Astrocyte (in vitro differentiated cells and primary cell): ENCODE data around the gene AKT3. TPM values are rescaled to one million over a fixed set of nuclear protein-coding genes. Genes with fewer than 3 reads are reported as not detected.

Experiments used
- DNase-seq: peaks from one replicate; pipeline ENCODE4 v3.0.0-alpha.2; 2010; ENCODE audit warnings: low read depth
- FAIRE-seq: peaks from 2 replicates; lab custom pipeline; 2011; peaks lifted over from hg19 to GRCh38; lab: Jason Lieb, UNC
- H2AFZ ChIP-seq: 2 replicates; pipeline ENCODE4 v1.6.0; 2012; ENCODE audit warnings: low read depth, low read length, inconsistent platforms
- H3K27ac ChIP-seq: 2 replicates; pipeline ENCODE4 v1.5.1; 2011; ENCODE audit warnings: low read depth, low read length, inconsistent platforms
- H3K27me3 ChIP-seq: 2 replicates; pipeline ENCODE4 v1.6.0; 2011; ENCODE audit warnings: low read length, inconsistent platforms; ENCODE audit not compliant: insufficient read depth
- H3K36me3 ChIP-seq: 2 replicates; pipeline ENCODE4 v1.5.1; 2011; ENCODE audit warnings: low read length, inconsistent platforms; ENCODE audit not compliant: insufficient read depth
- H3K4me1 ChIP-seq: 2 replicates; pipeline ENCODE4 v1.5.1; 2011; ENCODE audit warnings: low read length, inconsistent platforms; ENCODE audit not compliant: insufficient read depth
- H3K4me2 ChIP-seq: 2 replicates; pipeline ENCODE4 v1.6.0; 2012; ENCODE audit warnings: low read length, inconsistent platforms
- H3K4me3 ChIP-seq: 2 replicates; pipeline ENCODE4 v1.5.1; 2011; ENCODE audit warnings: low read depth, mild to moderate bottlenecking, low read length, inconsistent platforms; ENCODE audit not compliant: insufficient read depth
- H3K79me2 ChIP-seq: 2 replicates; pipeline ENCODE4 v1.6.0; 2012; ENCODE audit warnings: mild to moderate bottlenecking, low read length, inconsistent platforms; ENCODE audit not compliant: insufficient read depth
- H3K9ac ChIP-seq: 2 replicates; pipeline ENCODE4 v1.6.0; 2012; ENCODE audit warnings: mild to moderate bottlenecking, low read length, inconsistent platforms
- H3K9me3 ChIP-seq: 2 replicates; pipeline ENCODE4 v1.5.1; 2012; ENCODE audit warnings: low read depth, mild to moderate bottlenecking, low read length, inconsistent platforms; ENCODE audit not compliant: insufficient read depth
- H4K20me1 ChIP-seq: 2 replicates; pipeline ENCODE4 v1.6.0; 2012; ENCODE audit warnings: low read length, inconsistent platforms; ENCODE audit not compliant: insufficient read depth
- H3K27ac Mint-ChIP-seq: one replicate; pipeline ENCODE4 v1.8.0; 2021; ENCODE audit warnings: mild to moderate bottlenecking, mixed read lengths; ENCODE audit not compliant: unreplicated experiment
- H3K27me3 Mint-ChIP-seq: one replicate; pipeline ENCODE4 v1.8.0; 2021; ENCODE audit warnings: low read depth, mixed read lengths; ENCODE audit not compliant: unreplicated experiment
- H3K36me3 Mint-ChIP-seq: one replicate; pipeline ENCODE4 v1.8.0; 2021; ENCODE audit warnings: low read depth, mixed read lengths; ENCODE audit not compliant: unreplicated experiment
- H3K4me1 Mint-ChIP-seq: one replicate; pipeline ENCODE4 v1.8.0; 2021; ENCODE audit warnings: low read depth, mixed read lengths; ENCODE audit not compliant: unreplicated experiment
- H3K4me3 Mint-ChIP-seq: one replicate; pipeline ENCODE4 v1.8.0; 2021; ENCODE audit warnings: mild to moderate bottlenecking, moderate library complexity, mixed read lengths; ENCODE audit not compliant: unreplicated experiment
- H3K9me3 Mint-ChIP-seq: one replicate; pipeline ENCODE4 v1.8.0; 2021; ENCODE audit warnings: mild to moderate bottlenecking, mixed read lengths; ENCODE audit not compliant: unreplicated experiment
- EZH2 ChIP-seq: IDR thresholded peaks from 2 replicates; pipeline ENCODE4 v1.6.1; 2012; ENCODE audit warnings: mild to moderate bottlenecking, low read length, inconsistent platforms; ENCODE audit not compliant: insufficient read depth
- total RNA-seq: library from RNA; stranded (reverse); gene quantifications from 2 replicates; pipeline ENCODE4 v1.2.1, GENCODE V29; 2021
- TF ChIP-seq, protein P1 (sequence below): IDR thresholded peaks from 2 replicates; pipeline ENCODE4 v1.5.1; 2011; ENCODE audit warnings: low read depth, mild to moderate bottlenecking, inconsistent platforms, low read length, moderate library complexity; ENCODE audit not compliant: insufficient read depth

Gene AKT3
- total RNA-seq, 1 donor from 2014 or later, result 64.5 TPM

DNA sequence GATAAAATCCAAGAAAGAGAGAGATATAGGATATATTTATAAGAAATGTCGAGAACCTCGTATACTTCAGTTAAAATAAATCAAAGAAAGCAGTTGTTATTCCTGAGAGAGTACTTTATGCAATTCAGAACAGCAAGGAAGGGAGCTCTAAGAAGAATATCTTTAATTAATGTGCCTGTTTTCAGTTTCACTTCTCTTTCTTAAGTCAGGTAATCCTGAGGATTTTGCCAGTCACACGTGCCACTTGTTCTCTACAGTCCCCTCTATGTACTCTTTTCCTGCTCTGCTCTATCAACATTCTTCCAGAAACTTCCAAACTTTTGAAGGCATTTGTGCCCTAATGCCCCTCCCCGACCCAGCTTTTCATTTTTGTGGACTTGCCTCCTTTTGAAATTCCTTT lies 211.9 kb downstream of the AKT3 start:
- Histone ChIP-seq H3K27me3 (no peaks in the 10 kb centered on the region), H3K27ac (no peak overlapping the region), H3K4me3 (no peak overlapping the region), H3K4me2 (no peak overlapping the region), H3K36me3 (no peaks in the 10 kb centered on the region), H4K20me1 (no peaks in the 10 kb centered on the region), H3K79me2 (no peaks in the 10 kb centered on the region), H3K4me1 (no peaks in the 10 kb centered on the region), H3K9ac (no peak overlapping the region), H3K9me3 (no peaks in the 10 kb centered on the region), H2AFZ (no peak overlapping the region)
- Mint-ChIP-seq H3K9me3 (no peaks in the 10 kb centered on the region), H3K4me1 (peaks cover 5% of the 10 kb centered on the region), H3K36me3 (peaks cover 16% of the 10 kb centered on the region), H3K27me3 (no peaks in the 10 kb centered on the region), H3K4me3 (no peak overlapping the region), H3K27ac (no peak overlapping the region)
- TF ChIP-seq EZH2, result no peak
- TF ChIP-seq, protein P1, sequence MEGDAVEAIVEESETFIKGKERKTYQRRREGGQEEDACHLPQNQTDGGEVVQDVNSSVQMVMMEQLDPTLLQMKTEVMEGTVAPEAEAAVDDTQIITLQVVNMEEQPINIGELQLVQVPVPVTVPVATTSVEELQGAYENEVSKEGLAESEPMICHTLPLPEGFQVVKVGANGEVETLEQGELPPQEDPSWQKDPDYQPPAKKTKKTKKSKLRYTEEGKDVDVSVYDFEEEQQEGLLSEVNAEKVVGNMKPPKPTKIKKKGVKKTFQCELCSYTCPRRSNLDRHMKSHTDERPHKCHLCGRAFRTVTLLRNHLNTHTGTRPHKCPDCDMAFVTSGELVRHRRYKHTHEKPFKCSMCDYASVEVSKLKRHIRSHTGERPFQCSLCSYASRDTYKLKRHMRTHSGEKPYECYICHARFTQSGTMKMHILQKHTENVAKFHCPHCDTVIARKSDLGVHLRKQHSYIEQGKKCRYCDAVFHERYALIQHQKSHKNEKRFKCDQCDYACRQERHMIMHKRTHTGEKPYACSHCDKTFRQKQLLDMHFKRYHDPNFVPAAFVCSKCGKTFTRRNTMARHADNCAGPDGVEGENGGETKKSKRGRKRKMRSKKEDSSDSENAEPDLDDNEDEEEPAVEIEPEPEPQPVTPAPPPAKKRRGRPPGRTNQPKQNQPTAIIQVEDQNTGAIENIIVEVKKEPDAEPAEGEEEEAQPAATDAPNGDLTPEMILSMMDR, result no peak
- FAIRE-seq, result no peak
- no peak for DNase-seq

DNA sequence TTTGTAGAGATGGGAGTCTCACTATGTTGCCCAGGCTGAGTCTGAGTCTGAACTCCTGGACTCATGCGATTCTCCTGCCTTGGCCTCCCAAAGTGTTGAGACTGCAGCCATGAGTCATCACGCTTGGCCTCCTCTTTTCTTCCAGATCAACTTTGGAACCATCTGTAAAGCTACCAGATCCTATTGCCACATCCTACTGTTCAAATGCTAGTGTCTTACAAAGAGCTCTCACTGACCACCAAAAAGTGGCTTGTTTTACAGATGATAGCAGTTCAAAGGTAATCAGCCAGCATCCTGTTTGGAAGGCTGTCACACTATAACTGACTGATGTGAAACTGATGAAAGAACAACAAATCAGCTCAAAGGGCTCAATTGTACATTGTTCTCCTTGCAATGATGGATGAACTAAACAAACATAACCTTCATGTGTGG lies 221.6 kb downstream of the AKT3 start:
- no peaks in the 10 kb centered on the region for H3K27me3 Mint-ChIP-seq
- DNase-seq, result no peak
- H3K27me3 ChIP-seq, result no peaks in the 10 kb centered on the region
- no peaks in the 10 kb centered on the region for H3K9me3 ChIP-seq
- FAIRE-seq, result no peak
- no peaks in the 10 kb centered on the region for H3K4me1 ChIP-seq
- H3K27ac ChIP-seq, result no peak overlapping the region
- no peak overlapping the region for H3K4me3 Mint-ChIP-seq
- no peak for TF ChIP-seq EZH2
- TF ChIP-seq, protein P1, result no peak
- H3K4me1 Mint-ChIP-seq, result no peaks in the 10 kb centered on the region
- no peak overlapping the region for H2AFZ ChIP-seq
- H3K4me3 ChIP-seq, result no peak overlapping the region
- H3K79me2 ChIP-seq, result no peaks in the 10 kb centered on the region
- peaks cover 5% of the 10 kb centered on the region for H3K9me3 Mint-ChIP-seq
- H3K36me3 Mint-ChIP-seq, result peaks cover 38% of the 10 kb centered on the region
- no peak overlapping the region for H3K9ac ChIP-seq
- H3K36me3 ChIP-seq, result no peaks in the 10 kb centered on the region
- no peak overlapping the region for H3K4me2 ChIP-seq
- no peaks in the 10 kb centered on the region for H4K20me1 ChIP-seq
- H3K27ac Mint-ChIP-seq, result no peak overlapping the region

DNA sequence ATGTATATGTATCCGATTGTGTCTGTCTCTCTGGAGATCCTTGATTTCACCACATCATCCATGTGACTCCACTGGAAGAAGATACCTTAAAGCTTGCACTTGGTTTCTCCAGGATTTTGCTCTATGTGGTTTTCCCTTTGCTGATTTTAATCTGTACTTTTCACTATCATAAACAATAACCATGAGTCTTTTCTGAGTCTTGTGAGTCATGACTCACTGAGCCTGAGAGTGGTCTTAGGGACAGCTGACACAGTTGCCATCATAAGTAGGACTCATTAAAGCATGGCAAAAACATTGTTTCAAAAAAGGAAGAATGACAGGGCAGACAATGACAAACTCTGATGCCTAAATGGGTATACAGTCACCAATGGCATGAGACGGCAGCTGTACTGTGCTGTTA lies 226.2 kb downstream of the AKT3 start:
- no peaks in the 10 kb centered on the region for H3K27me3 Mint-ChIP-seq
- peak; percentile 40 for DNase-seq
- no peak overlapping the region for H3K4me3 ChIP-seq
- no peak overlapping the region for H3K27ac Mint-ChIP-seq
- FAIRE-seq, result no peak
- H3K9ac ChIP-seq, result no peak overlapping the region
- H3K9me3 Mint-ChIP-seq, result peaks cover 12% of the 10 kb centered on the region
- no peaks in the 10 kb centered on the region for H3K4me1 ChIP-seq
- H3K27ac ChIP-seq, result no peak overlapping the region
- H3K79me2 ChIP-seq, result no peaks in the 10 kb centered on the region
- no peaks in the 10 kb centered on the region for H4K20me1 ChIP-seq
- H3K36me3 ChIP-seq, result no peaks in the 10 kb centered on the region
- peaks cover 22% of the 10 kb centered on the region for H3K4me1 Mint-ChIP-seq
- TF ChIP-seq, protein P1, result no peak
- H3K4me3 Mint-ChIP-seq, result no peak overlapping the region
- no peak overlapping the region for H2AFZ ChIP-seq
- peaks cover 41% of the 10 kb centered on the region for H3K36me3 Mint-ChIP-seq
- H3K9me3 ChIP-seq, result no peaks in the 10 kb centered on the region
- H3K27me3 ChIP-seq, result no peaks in the 10 kb centered on the region
- H3K4me2 ChIP-seq, result peak overlapping the region; percentile 25
